ENCODE data around the gene ITGA8.
"Not testable (repeated sequence)": the region's sequence is repeated elsewhere in the genome, so short reads cannot be mapped to it uniquely, and the experiment has no call there.

ITGA8 gene

DNA sequence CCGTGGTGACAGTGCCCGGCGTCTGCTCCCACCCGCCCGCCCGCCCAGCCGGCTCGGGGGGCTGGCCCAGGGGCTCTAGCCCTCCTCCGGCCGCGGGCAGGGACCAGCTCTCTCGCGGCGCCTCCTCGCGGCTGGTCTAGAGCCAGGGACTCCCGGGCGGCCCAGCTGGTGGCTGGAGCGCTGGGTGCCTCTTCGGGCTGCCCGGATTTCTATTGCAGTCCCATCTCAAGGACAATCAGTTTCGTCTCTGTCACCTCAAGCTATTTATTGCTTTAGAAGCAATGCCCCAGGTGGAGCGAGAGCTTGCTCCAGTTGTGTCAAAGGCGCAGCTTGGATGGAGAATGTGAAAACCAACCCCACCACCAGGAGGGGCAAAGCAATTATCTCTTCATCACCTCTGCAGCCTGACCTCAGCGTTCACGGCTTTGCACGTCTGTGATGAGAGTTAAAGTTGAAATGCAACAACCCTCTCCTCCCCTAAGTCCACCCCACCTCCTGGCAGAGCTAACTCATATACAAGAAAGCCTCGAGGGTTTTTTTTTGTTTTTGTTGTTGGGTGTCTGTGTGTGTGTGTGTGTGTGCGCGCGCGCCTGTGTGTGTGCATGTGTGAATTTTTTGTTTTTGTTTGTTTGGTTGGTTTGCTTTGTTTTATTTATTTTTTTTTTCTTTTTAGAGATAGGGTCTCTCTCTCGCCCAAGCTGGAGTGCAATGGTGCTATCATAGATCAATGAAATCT lies at the start of gene ITGA8:
ITGA8 (minus strand) TSS at position 24 of the 736 bp plus-strand sequence. CDS start 151 bp downstream, outside the sequence.
- DNase-seq (ENCODE audit: low spot score): peak; percentile 14

DNA sequence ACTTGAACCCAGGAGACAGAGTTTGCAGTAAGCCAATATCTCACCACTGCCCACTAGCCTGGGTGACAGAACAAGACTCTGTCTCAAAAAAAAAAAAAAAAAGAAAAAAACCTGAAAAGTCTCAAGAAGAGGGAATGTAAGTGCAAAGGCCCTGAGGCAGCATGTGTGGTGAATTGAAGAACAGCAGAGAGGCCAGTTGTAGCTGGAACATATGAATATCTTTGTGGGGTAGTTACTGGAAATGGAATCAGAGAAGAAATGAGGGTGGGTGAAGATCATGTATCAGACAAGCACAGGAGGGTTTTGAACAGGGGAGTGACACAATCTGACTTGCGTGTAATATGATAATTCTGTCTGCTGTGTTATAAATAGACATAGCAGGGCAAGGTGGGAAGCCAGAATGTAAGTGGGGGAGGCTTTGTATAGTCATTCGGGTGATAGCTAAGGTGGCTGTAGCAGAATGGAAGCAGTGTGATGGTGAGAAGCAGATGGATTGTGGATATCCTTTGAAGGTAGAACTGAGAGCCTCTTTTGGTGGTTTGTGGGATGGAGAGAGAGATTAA lies 45.3 kb upstream of the ITGA8 start:
- DNase-seq (ENCODE audit: low spot score): no peak

DNA sequence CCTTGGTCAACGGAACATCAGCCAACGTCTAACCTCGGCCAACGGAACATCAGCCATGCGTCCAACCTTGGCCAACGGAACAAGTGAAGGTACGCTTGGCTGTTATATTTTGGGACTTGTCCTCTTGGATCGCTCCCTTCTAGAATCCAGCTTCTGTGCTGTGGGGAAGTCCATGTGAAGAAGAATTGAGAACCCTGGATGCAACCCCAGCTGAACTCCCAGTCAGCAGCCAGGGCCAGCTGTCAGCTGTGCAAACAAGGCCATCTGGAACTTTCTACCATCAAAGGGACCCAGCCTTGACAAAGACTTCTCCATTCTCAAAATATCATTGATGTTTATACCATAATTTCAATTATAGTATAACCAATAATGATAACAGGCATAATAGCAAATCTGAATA lies 43.3 kb upstream of the ITGA8 start:
- DNase-seq (ENCODE audit: low spot score): no peak

DNA sequence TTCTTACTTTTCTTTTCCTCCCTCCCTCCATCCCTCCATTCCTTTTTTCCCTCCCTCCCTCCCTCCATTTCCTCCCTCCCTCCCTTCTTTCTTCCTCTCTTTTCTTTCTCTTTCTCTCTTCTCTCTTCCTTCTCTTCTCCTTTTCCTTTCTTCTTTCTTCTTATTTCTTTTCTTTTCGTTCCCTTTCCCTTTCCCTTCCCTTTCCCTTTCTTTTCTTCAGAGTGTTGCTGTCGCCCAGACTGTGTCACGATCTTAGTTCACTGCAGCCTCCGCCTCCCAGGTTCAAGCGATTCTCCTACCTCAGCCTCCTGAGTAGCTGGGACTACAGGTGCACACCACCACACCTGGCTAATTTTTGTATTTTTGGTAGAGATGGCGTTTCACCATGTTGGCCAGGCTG lies 42.5 kb upstream of the ITGA8 start:
- not testable (repeated sequence) for DNase-seq (ENCODE audit: low spot score)

DNA sequence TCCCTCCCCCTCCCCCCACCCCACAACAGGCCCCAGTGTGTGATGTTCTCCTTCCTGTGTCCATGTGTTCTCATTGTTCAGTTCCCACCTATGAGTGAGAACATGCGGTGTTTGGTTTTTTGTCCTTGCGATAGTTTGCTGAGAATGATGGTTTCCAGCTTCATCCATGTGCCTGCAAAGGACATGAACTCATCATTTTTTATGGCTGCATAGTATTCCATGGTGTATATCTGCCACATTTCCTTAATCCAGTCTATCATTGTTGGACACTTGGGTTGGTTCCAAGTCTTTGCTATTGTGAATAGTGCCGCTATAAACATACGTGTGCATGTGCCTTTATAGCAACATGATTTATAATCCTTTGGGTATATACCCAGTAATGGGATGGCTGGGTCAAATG lies 41.5 kb upstream of the ITGA8 start:
- not testable (repeated sequence) for DNase-seq (ENCODE audit: low spot score)

DNA sequence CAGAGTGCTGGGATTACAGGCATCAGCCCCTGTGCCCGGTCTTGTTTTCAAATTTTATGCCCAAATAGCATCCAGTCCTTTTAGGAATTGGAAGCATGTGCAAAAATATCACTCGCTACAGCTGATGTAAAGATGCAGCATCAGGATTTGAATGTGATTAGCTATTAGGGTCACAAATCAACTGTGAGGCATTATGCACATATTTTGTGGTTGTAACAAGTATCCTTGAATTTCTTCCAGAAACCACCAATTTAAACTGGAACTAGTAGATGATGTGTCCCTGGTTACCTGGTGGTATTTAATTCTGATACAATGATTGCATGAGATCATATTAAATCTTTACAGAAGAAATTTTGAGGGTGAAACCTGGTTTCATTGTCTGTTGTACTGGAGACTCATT lies 41.0 kb upstream of the ITGA8 start:
- no peak for DNase-seq (ENCODE audit: low spot score)

DNA sequence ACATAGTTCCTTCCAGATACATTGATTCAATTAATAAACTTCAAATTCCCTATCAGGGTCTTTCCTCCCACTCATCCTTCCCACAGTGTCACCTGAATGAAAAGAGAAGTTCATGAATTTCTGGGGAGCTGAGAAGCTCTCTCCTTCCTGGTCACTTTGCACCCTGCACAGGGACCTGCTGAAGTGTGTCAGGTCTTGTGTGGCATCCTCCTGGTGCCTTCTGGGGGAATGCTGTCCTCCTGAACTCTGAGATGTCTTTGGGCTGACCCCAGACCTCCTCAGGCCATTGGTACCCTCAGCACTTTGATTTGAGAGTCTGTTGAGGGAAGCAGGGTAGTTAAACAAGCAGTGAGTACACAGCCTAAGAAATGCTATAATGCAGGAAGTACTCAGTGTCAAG lies 39.5 kb upstream of the ITGA8 start:
- no peak for DNase-seq (ENCODE audit: low spot score)

DNA sequence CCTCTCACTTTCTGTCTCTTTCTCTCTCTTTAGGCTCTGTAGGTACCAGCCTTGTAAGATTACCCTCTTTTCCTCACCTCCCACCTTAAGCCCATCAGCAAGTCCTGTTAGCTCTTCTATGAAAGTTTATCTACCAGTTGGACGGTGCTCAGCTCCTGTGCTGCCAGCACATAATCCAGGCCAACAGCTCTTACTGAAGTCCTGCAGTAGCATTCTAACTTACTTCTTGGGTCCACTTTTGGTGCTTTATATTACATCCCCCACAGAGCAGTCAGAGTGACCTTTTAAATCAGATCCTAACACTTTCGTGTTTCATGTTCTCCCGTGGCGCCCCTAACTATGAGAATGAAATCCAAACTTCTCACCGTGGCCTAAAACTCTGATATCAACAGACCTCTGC lies 38.9 kb upstream of the ITGA8 start:
- DNase-seq (ENCODE audit: low spot score): no peak

DNA sequence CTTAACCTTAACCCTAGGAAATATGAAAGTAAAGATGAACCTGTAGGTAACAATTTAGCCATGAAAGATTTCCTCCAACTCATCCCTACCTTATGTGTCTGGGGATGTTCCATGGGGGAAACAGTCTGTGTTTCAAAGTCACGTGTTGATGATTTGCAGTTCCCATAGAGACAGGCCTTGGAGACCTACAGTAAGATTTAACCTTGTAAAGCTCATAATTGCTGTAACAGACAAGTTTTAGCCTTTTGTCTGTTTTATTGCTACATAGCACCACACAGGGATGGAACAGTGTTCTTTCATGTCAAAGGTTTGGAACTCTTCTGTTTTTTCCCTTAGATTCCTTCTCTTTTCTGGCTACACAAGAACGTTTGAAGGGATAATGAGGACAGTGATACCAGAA lies 35.2 kb upstream of the ITGA8 start:
- no peak for DNase-seq (ENCODE audit: low spot score)

DNA sequence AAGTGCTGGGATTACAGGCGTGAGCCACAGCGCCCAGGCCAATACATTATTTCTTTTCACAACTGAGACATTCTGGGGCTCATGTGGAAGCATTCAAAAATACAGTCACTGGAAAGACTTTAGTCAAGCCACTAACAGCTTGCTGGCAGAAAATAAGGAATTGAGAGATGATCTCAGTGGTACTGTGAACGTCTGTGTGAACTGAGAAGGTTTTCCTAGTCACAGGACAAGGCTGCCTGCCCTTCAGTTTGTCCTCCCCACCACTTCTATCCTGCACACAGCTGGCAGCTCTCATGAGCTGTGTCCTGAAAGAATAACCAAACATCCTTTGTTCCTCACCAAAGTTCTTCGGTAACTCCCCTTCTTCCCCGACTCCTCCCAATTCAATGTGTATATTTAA lies 31.3 kb upstream of the ITGA8 start:
- DNase-seq (ENCODE audit: low spot score): no peak

DNA sequence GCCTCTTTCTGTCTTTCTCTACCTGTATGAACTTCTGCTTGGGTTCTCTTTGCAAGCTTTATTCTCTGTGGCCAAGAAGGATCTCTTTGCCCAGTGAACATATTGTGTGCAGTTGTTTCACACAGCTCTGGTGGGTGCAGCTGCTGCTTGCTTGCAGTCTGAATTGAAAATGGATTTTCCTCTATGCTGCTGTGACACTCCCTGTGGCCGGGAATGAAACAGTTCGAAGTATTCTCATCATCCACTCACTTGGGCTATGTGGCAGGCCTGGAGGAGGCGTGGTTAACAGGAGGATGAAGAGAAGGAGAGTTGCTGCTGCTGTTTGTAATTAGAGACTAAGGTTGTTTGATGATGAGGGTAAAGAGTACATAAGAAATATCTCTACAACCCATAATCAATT lies 28.4 kb upstream of the ITGA8 start:
- DNase-seq (ENCODE audit: low spot score): no peak

DNA sequence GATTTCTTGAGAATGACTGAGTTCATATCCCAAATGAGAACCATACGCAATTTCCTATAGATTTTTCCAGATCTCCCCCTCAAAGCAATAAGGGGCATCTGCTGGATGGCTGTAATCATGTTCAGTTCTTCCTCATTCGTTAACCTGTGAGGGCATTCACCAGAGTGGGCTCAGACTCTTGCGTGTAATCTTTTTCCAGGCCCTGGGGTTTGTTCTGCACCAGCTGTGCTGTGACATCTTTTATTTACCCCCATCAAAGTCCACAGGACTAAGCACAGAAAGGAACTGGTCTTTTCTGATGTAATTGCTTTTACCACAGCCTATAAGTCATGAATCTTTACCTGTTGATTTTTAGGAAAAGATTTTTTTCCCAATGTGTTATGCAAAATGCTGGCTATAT lies 27.9 kb upstream of the ITGA8 start:
- no peak for DNase-seq (ENCODE audit: low spot score)

DNA sequence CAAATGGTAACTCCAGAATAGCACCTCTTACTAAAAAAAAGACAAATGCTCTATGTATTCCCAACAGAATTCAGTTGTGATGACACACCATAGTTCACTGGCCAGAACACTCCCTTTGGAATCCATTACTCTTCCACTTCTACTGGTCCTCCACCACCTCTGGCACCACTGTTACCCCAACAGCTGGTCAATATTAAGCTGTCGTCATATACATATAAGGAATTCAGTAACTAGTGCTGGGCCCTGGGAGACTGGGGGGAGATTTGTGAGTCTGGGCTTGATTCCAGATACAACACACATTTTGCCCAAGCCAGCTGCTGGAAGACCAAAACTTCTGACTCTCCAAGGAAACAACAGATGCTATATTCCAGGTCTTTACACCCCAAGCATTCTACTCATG lies 26.0 kb upstream of the ITGA8 start:
- no peak for DNase-seq (ENCODE audit: low spot score)

DNA sequence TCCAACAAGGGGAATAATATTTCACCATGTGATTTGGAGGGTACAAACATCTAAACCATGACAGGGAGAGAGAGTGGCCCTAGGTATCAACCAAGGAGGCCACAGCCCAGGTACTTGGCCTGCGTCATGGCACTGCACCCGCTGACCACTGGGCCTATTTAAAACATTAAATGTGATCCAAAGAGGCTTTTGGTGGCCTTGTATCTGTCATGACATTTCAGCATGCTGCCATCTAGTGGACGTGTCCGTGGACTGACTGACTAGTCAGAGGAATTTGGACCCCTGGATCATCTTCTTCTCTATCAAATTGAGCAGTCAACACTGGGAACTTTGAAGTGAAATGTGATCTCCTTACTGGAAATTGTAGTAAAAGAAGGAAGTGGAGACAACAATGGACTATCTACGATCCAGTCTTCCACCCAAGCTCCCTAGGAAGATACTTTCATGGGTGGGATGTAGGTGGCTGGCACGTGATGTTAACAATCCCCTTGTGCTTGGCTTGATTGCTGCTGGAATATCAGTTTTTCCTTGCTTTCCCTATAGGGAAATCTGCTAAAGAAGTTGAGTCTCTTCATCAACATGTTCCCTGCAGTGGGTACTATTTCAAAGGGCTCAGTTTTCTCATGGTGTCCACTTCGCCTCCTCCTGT lies 24.6 kb upstream of the ITGA8 start:
- peak; percentile 71 for DNase-seq (ENCODE audit: low spot score)

DNA sequence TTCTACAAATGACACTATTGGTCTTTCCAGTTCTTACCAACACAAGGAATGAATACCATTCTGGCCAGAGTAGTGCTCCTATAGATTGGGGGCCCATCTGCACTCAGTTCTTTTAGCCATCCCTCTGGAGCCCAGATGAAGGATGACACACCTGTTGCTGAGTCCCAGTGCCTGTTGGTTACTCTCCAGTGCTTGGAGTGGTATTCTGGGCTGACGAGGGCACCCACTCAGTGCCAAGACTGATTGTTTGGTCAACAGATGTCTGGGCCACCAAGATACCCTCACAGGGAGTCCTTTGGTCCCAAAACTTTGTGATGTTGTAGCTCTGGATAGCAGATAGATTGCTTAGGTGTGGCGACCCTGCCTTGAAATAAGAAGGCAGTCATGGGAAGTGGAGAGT lies 23.7 kb upstream of the ITGA8 start:
- DNase-seq (ENCODE audit: low spot score): no peak

DNA sequence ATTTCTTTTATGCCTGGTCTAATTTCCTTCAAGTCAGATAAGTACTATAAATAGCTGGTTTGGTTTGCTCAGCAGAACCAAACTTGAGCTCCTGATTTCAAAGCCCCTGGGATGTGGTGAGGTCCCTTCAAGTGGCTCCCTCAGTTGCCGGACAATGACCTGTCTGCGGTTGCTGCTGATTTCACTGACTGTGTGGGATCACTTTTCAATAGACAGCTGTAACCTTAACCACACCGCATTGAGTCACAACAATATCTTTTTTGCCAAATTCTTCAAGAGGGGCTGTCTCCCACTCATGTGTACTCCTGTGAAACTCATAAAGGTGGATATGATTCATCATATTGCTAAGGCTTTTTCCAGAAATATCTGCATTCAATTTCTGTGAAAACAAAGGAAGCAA lies 23.1 kb upstream of the ITGA8 start:
- no peak for DNase-seq (ENCODE audit: low spot score)

DNA sequence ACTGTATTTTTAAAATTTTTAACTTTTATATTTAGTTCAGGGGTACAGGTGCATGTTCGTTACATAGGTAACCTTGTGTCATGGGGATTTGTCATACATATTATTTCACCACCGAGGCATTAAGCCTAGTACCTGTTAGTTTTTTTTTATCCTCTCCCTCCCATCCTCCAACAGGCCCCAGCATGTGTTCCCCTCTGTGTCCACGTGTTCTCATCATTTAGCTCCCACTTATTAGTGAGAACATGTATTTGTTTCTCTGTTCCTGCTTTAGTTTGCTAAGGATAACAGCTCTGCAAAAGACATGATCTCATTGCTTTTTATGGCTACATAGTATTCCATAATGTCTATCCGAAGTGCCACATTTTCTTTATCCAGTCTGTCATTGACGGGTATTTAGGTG lies 22.4 kb upstream of the ITGA8 start:
- DNase-seq (ENCODE audit: low spot score): no peak

DNA sequence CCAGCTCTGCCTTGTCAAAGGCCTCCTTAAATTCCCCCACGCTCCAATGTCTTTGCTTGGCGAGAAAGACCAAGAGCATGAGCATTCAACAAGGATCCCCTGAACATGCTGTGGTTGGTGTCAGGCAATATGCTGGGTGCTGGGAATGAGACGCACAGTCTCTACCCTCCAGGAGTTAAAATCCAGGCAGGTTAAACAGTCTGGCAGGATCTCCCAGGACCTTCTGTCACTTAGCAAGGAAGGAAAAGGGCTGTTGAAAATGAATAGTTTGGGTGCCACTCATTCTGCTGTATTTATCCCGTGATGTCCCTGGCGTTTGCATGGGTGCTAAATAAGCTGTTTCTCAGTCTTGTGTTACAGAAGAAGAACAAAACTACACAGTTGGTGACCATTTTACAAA lies 21.9 kb upstream of the ITGA8 start:
- no peak for DNase-seq (ENCODE audit: low spot score)

DNA sequence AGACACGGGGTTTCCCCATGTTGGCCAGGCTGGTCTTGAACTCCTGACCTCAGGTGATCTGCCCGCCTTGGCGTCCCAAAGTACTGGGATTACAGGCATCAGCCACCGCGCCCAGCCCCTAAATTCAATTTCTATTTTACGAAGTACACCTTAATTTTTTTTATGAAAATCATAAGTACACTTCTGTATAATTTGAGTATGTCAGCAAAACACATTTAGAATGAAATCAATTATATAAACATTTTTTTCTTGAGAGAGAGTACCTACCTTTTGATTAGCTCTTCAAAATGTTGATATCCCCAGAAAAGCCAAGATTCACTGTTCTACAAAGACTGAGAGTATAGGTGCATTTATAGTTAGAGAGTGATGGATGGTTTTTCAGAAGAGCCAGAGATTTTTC lies 20.5 kb upstream of the ITGA8 start:
- no peak for DNase-seq (ENCODE audit: low spot score)

DNA sequence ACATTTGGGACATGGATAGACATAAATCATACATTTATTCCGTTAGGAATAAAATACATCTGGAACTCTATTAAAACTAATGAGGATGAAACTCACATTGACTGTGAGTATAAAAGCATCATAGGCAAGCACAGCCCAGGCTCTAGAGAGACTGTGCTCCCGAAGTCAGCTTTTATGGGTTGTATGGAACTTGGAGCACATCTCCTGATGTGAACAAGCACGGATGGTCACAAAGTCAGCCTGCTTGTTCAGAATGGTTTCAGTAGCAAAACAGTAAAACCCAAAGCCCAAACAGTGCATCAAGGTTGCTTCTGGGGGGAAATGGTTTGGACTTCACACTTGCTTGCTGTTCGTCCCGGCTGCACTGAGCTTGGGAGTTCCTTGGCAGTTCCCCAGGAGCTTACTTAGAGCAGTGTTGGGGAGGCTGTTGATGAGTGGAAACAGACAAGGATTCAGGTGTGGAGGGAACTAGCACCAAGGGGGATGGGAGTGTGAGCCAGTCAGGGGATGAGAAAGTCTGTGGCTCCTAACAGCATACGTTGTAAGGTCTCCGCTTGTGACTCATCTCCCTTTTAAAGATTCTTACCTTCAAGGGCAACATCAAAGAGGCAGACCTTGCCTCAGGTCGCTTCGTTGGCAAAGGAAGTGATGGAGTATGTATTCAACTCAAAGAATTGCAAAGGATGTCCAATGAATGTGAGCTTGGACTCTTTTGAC lies 19.7 kb upstream of the ITGA8 start:
- no peak for DNase-seq (ENCODE audit: low spot score)

DNA sequence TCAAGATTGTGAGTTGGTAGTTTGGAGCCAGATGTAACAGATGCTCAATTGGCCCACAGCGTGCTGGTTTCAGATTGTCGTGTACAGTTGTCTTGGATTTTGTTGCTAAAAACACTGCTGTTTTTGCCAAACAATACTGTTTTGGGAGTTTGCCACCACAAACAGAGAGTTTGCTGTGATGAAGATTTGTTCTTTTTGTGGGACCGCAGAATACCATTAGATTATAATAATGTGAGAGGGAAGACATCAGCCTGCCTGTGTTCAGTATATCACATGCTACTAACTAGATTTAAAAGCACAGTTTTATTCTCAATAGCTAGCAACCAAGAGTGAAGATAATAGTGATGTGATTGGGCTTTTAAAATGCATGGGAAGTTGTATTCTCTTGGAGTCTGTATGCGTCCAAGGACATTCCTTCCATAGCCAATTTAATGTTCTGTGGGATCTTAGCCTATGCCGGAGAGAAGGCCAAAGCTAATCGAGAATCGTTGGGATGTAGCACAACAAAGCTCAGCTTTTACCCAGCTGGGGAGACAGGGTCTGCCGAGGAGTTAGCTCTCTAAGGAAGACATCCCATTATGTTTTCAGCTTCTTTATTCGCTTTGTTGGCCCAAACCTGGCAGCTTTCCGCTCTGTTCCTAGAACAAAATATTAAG lies 18.7 kb upstream of the ITGA8 start:
- DNase-seq (ENCODE audit: low spot score): no peak

DNA sequence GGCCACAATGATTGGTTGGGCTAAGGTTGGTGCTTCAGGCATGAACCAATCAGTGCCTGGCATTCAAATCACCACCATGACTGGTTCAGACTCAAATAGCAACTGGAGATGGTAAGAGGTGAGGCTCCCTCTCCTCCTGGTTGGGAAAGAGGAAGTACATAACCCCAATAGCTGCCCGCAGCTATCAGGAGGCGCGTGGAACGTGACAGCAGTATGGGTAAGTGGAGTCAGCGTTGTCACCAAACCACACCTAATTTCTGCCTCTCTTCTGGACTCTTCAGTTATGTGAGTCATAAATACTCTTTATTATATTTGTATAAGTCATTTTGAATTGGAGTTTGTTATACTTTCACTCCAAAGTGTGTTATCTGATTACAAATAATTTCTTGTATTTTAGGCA lies 17.9 kb upstream of the ITGA8 start:
- no peak for DNase-seq (ENCODE audit: low spot score)

DNA sequence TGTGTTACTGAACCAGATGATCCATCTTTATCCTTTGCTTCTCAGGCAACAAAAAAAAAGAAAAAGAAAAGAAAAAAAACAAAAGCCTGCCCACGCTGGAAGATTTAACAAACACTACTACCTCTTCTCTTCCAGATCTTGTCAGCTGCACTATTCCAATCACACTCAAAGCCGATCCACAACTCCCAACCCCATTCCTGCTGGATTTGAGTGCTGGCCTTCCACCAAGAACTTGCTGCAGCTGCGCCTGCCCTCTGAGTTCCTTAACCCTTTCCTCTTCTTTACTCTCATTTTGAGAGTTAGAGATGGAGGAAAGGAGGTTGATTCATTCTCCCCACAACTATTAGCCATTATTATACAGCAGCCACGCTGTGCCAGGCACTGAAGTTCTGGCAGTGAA lies 16.0 kb upstream of the ITGA8 start:
- no peak for DNase-seq (ENCODE audit: low spot score)

All from NAMALWA (cell line).